Stimulated activated CD8-positive, alpha-beta memory T cell treated with anti-CD3 and anti-CD28 coated beads, Interleukin-12 subunit alpha, Interleukin-12 subunit beta, amount 100 ng/mL, for 24 hours (primary cell): ENCODE data around the gene RGPD8.

Experiments
- DNase-seq: peaks from one replicate; pipeline ENCODE4 v3.0.0-alpha.2; 2020; ENCODE audit errors: extremely low read depth

The RGPD8 gene

DNA sequence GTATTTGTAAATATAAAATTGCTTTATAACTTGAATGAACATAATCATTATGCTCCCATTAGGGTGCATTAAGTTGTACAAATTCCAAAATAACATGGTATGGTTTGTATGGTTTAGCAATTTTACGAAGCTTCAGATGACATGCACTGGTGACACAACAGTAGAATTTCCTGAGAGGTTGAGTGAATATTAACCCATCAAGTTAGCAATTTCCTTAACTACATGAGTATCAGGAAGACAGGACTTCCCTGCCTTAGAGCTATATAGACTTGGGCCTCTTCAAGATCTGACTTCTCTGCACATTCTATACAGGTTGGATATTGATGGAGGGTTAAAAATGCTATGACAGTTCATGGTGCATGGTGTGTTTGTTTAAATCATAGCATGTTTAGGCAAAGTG, 97.8 kb downstream of the RGPD8 start:
- DNase-seq: no peak

DNA sequence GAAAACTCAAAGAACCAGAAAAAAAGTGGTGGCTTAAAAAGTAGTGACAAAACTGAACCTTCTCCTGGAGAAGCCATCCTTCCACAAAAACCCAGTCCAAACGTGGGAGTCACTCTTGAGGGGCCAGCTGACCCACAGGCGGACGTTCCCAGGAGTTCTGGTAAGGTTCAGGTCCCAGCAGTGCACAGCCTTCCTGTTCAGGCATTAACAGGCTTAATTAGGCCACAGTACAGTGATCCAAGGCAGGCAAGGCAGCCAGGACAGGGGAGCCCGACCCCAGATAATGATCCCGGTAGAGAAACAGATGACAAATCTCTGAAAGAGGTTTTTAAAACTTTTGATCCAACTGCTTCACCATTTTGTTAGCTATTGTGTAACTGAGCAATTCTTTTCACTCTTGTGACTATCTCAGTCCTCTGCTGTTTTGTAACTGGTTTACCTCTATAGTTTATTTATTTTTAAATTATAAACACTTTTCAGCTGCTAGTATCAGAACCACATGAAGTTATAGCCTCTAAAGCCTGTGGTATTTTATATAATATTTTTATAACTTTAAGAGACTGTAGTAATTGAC, 101.2 kb downstream of the RGPD8 start:
- DNase-seq: no peak

DNA sequence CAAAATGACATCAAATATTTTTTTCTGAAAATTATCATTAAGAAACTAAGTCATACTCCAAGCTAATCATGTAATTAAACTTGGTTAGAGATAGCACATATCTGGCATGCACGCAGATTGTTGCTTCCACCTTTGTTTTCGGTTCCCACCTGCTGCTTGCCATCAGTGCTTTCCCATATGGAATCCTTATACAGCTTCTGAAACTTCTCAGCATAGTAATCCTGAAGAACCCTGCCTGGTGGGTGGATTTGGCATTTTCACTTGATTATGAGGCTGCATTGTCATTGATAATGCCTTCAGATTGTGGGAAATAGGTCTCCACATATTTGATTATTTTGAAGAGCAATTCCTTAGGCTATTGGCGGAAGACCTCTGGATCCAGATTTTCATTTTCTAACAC, 110.5 kb downstream of the RGPD8 start:
- DNase-seq: no peak

DNA sequence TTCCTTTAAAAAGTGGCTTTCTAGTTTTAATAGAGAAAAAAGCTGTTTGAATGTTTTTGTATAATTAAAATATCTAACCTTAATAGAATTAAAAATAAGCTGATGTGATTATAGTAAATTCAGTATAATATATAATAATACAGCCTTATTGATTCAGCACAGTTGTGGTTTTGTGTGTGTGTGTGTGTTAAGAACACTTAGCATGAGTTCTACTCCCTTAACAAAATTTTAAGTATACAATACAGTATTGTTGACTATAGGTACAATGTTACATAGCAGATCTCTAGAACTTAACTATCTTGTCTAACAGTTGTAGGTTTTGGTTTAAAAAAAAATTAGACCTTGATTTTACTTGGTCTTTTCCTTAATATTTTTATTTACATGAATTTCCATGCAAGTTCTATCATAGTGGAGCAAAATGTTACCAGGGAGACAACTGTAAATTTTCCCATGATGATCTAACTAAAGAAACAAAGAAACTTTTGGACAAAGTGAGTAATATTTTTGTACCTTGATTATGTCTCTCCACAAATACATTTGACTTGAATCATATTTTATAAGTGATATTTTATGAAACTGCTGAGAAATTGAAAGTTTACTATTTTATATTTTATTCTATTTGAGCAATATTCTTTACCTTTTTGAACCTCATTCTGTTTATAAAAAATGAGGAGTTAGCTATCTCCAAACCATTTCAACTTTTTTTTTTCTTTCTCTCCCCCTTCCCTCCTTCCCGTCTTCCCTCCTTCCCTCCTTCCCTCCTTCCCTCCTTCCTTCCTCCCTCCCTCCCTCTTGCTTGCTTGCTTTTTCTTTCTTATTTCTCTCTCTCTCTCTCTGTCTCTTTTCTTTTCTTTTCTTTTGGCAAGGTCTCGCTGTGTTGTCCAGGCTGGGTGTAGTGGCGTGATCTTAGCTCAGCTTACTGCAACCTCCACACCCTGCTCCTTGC, 111.8 kb downstream of the RGPD8 start:
- no peak for DNase-seq
